Stimulated activated CD4-positive, alpha-beta T cell treated with anti-CD3 and anti-CD28 coated beads, Interleukin-15, amount 100 ng/mL, for 48 hours (primary cell): ENCODE results near the gene ST3GAL4.

Experiments used
- DNase-seq, 2 donors: peaks; one replicate each; pipeline ENCODE4 v3.0.0-alpha.2; 2020; ENCODE audit warnings: low read depth in 2 of 2

Gene ST3GAL4

GRCh38 chr11:126405906-126406305 is 50.4 kb downstream of the ST3GAL4 start:
- no peak for DNase-seq

GRCh38 chr11:126406368-126406767 is 50.9 kb downstream of the ST3GAL4 start:
- DNase-seq: no peak

GRCh38 chr11:126407101-126407521 is 51.6 kb downstream of the ST3GAL4 start:
- DNase-seq: no peak

- DNase-seq: no peak
Observed at GRCh38 chr11:126407682-126408288, 52.3 kb downstream of the ST3GAL4 start.

GRCh38 chr11:126408496-126408895 is 53.0 kb downstream of the ST3GAL4 start:
- no peak for DNase-seq

- DNase-seq: no peak
Observed at GRCh38 chr11:126408901-126409619, 53.6 kb downstream of the ST3GAL4 start.

GRCh38 chr11:126409620-126409985 is 54.1 kb downstream of the ST3GAL4 start:
- DNase-seq: no peak

GRCh38 chr11:126410649-126411048 is 55.2 kb downstream of the ST3GAL4 start:
- no peak for DNase-seq

- DNase-seq: no peak
Observed at GRCh38 chr11:126411971-126412381, 56.5 kb downstream of the ST3GAL4 start.

- DNase-seq: no peak
Observed at GRCh38 chr11:126413426-126413825, 57.9 kb downstream of the ST3GAL4 start.

GRCh38 chr11:126413843-126414405 is 58.4 kb downstream of the ST3GAL4 start:
- DNase-seq: no peak

GRCh38 chr11:126414615-126415014 is 59.1 kb downstream of the ST3GAL4 start:
- no peak for DNase-seq

- DNase-seq: no peak
Observed at GRCh38 chr11:126415128-126415527, 59.6 kb downstream of the ST3GAL4 start.

- no peak for DNase-seq
Observed at GRCh38 chr11:126415669-126416420, 60.4 kb downstream of the ST3GAL4 start.

GRCh38 chr11:126416542-126417090 is 61.1 kb downstream of the ST3GAL4 start:
- DNase-seq: peak; percentile 55 to 63

- DNase-seq: no peak
Observed at GRCh38 chr11:126417091-126417862, 61.8 kb downstream of the ST3GAL4 start.

GRCh38 chr11:126418887-126419286 is 63.4 kb downstream of the ST3GAL4 start:
- DNase-seq: no peak

GRCh38 chr11:126419801-126420697 is 64.6 kb downstream of the ST3GAL4 start:
- DNase-seq: no peak

- DNase-seq: no peak
Observed at GRCh38 chr11:126420698-126421256, 65.3 kb downstream of the ST3GAL4 start.

GRCh38 chr11:126421271-126421671 is 65.8 kb downstream of the ST3GAL4 start:
- DNase-seq: no peak
